DND-41 (cell line): Measurements from ENCODE around the gene CACNA1E.
"Not testable (repeated sequence)": the region's sequence is repeated elsewhere in the genome, so short reads cannot be mapped to it uniquely, and the experiment has no call there.

ENCODE experiments used
- CTCF ChIP-seq: IDR thresholded peaks from 2 replicates; pipeline ENCODE4 v1.5.1; 2012; ENCODE audit warnings: borderline replicate concordance, low read length, moderate library complexity, mild to moderate bottlenecking; ENCODE audit not compliant: poor library complexity, severe bottlenecking; ENCODE audit errors: extremely low read depth
- EZH2 ChIP-seq: IDR thresholded peaks from 3 replicates; pipeline ENCODE4 v1.6.1; 2012; ENCODE audit warnings: borderline replicate concordance, low read depth, mild to moderate bottlenecking, moderate library complexity, low read length, inconsistent platforms; ENCODE audit not compliant: severe bottlenecking

GRCh38 chr1:181528241-181528640, 44.9 kb downstream of the CACNA1E start:
- TF ChIP-seq CTCF, EZH2: not testable (repeated sequence)
